Right renal pelvis (tissue), 4 donors: Measurements from ENCODE around the gene ACBD3. TPM values are rescaled to one million over a fixed set of nuclear protein-coding genes. Genes with fewer than 3 reads are reported as not detected.

ENCODE experiments used
- DNase-seq, 4 donors: peaks; one replicate each; pipeline ENCODE4 v3.0.0-alpha.2; 2013; ENCODE audit warnings: low read depth in 4 of 4, low spot score in 3 of 4, missing footprints in 1 of 4
- polyA plus RNA-seq, 4 donors: library from polyadenylated mRNA; unstranded; fragments of 120-200 nt; gene quantifications; one replicate each; pipeline ENCODE4 v1.2.1, GENCODE V29; 2013; ENCODE audit not compliant: insufficient read length in 4 of 4

ACBD3 gene
- polyA plus RNA-seq, 4 donors = 49.2 to 59.0 (median 57.8) TPM

GRCh38 chr1:226135709-226136108 is 50.8 kb downstream of the ACBD3 start:
- no peak for DNase-seq

- DNase-seq = no peak
Observed at GRCh38 chr1:226135059-226135651, 51.4 kb downstream of the ACBD3 start.

- DNase-seq = no peak
Observed at GRCh38 chr1:226134170-226135058, 52.1 kb downstream of the ACBD3 start.

DNA sequence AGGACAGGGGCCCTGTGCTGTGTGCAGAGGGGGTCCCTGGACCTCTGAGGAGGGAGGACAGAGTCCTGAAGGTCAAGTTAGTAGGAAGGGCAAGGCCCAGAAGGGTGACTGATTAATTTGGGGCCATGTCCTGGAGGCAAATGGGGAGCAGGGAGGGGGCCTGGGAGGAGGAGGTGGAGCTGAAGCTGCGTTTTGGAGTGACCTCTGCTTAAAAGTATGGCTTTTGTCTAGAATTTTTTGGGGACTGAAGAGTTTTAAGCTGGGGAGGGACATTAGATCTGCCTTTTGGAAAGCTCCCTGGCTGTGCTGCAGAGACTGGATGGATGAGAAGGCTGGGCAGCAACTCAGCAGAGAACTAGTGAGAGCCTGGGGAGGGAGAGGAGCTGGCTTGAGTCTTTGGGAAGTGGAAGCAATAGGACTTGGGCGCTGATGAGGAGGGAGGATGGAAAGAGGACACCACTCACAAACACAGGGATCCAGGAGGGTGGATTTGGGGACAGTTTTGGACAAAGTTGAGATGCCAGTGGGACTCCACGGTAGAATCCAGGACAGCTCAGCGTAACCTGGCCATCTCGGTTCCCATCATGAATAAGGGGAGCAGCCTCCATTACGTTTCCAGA is 52.9 kb downstream of the ACBD3 start:
- no peak for DNase-seq

GRCh38 chr1:226132728-226133503 is 53.6 kb downstream of the ACBD3 start:
- no peak for DNase-seq

DNA sequence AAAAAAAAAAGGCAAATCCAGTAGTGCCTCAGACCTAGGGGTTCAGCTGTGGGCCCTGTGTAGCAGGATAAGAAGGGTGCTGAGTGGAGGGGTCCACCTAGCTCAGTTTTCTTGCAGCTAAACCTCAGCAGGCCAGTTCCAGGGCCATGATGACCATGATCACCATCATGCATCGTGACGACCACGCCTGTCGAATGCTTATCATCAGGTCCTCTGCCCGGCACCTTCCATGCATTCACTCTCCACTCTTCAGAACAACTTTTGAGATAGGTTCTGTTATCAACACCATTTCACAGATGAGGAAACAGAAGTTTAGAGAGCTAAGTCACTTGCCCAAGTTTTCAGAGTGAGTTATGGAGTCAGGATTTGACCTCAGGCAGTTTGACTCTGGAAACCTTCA is 54.9 kb downstream of the ACBD3 start:
- DNase-seq = no peak

DNA sequence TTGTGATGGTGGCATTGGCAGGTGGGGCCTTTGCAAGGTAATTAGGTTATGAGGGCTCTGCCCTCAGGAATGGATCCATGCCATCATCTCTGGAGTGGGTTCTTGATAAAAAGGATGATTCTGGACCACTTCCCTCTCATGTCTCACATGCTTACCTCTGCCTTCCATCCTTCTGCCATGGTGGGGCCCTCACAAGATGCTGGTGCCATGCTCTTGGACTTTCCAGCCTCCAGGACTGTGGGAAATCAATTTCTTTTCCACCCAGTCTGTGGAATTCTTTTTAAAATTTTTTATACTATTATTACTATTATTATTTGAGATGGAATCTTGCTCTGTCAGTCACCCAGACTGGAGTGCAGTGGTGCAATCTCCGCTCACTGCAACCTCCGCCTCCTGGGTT is 57.3 kb downstream of the ACBD3 start:
- no peak for DNase-seq

GRCh38 chr1:226128487-226129075 is 58.0 kb downstream of the ACBD3 start:
- no peak for DNase-seq

- DNase-seq = no peak
Observed at GRCh38 chr1:226126824-226127569, 59.5 kb downstream of the ACBD3 start.

DNA sequence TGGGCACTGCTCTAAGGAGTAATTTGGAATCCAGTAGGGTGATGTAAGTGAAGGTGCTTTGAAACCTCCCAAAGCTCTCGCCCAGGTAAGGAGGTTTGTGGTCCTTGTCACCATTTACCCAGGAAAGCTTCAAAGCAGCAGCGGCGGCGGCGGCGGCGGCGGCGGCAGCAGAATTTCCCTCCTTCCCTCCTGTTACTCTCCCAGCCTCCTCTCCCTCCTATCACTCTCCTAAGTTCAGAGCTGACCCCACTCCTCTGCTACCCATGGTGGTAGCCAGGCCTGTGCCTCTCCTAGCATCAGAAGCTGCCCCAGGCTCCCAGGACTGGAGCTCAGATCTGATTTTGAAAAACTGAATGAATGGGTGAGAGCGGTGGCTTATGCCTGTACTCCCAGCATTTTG is 60.7 kb downstream of the ACBD3 start:
- DNase-seq = no peak

DNA sequence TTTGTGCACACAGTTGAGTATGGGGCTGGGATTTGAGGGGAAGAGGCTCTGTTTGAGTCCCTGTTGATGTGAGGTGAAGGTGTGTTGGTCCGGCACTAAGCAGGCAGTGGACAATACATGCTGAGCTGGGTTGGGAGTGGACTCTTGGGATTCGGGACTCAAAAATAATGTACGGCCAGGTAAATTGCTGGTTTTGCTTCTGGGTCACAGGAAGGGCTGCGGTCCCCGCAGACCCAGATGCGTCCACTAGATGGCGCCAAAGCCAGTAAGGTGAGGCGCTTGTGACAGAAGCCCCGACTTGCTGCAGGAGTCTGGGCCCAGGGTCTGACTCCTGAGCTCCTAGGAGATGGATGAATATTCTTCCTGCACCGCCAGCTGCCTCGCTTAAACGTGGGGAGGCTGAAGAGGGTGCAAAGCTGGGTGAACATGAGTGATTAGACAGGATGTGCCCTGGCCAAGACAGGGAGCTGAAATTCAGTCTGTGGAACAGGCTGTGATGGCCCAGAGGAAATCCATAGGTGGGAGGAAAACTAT is 61.4 kb downstream of the ACBD3 start:
- DNase-seq = peak in 3 of 4 donors; percentile 74 to 85 (median 82)

DNA sequence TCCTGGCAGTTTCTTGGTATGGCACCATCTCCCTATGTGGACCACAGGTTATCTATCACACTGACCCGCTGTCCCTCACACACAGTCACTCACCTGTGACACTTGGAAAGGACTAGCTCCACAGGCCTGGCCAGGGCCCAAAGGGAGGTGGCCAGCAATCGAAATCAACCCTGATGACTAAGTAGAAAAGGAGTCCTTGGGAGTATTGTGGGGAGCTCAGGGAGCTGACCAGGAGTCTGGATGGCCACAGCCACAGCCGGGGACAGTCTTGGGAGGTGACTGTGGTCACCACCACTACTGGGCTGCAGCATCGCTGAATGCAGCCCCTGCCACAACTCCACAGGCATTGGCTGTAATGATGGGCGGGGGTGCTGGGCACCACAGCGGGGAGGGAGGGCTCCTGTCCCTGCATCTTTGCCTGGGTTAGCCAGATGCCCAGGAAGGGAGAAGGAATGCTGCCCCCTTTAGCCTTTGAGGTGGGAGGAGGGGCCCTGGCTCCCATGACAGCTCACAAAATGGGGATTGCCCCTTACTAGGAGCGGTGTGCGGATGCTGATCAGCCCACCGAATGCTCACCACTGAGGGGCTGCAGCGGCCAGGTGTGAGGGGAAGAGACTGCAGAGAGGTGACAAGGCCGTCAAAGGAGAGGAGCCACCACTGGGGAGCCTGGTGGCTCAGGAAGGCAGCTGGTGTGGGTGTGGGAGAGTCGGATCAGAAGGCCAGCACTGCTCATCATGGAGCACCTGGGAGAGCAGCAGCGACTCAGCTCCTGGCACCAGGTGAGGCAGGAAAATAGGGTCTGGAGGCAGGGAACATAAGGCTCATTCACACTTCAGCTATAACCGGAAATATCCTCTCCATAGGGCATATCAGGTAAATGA is 62.7 kb downstream of the ACBD3 start:
- DNase-seq = no peak

- no peak for DNase-seq
Observed at GRCh38 chr1:226123212-226123560, 63.4 kb downstream of the ACBD3 start.

- DNase-seq = no peak
Observed at GRCh38 chr1:226121587-226122400, 64.7 kb downstream of the ACBD3 start.

GRCh38 chr1:226121049-226121586 is 65.4 kb downstream of the ACBD3 start:
- no peak for DNase-seq

- DNase-seq = no peak
Observed at GRCh38 chr1:226120398-226120797, 66.1 kb downstream of the ACBD3 start.

DNA sequence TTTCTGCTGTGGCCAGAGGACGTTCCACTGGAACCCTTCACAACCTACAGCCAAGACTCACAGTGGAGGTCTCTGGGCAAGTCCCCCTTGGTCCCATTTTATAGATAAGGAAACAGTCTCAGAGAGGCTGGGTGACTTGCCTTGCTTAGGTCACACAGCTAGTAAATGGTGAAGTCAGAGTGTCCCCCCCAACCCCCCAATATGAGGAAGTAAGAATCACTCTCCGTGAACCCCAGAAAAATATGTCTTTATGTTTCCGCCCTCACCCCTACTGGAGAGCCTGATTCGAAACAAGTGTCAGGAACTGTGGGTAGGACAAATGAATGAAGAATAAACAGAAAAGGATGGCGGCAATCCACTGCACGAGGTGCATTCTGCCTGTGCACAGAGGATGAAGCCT is 67.4 kb downstream of the ACBD3 start:
- DNase-seq = no peak

GRCh38 chr1:226118357-226118756 is 68.2 kb downstream of the ACBD3 start:
- no peak for DNase-seq
